Activated naive CD4-positive, alpha-beta T cell treated with anti-CD3 and anti-CD28 coated beads, Interleukin-2, amount 50 U/mL, for 16 hours (primary cell): ENCODE data around the gene AMZ1.

Experiments used
- DNase-seq: peaks from one replicate; pipeline ENCODE4 v3.0.0-alpha.2; 2020

Gene AMZ1

GRCh38 chr7:2757361-2757903, 69.4 kb downstream of the AMZ1 start:
- no peak for DNase-seq

GRCh38 chr7:2757904-2758672, 70.1 kb downstream of the AMZ1 start:
- peak; percentile 74 for DNase-seq

GRCh38 chr7:2758673-2759616, 70.9 kb downstream of the AMZ1 start:
- no peak for DNase-seq

- DNase-seq: no peak
Observed at GRCh38 chr7:2759736-2760097, 71.7 kb downstream of the AMZ1 start.

GRCh38 chr7:2760098-2760889, 72.3 kb downstream of the AMZ1 start:
- DNase-seq: no peak

GRCh38 chr7:2761131-2761624, 73.2 kb downstream of the AMZ1 start:
- DNase-seq: no peak

GRCh38 chr7:2761801-2762497, 73.9 kb downstream of the AMZ1 start:
- DNase-seq: no peak

GRCh38 chr7:2763597-2763996, 75.6 kb downstream of the AMZ1 start:
- DNase-seq: no peak

GRCh38 chr7:2764621-2765020, 76.6 kb downstream of the AMZ1 start:
- no peak for DNase-seq
